Measurements from ENCODE around the gene DNAJC1.

Gene DNAJC1

GRCh38 chr10:22017283-22018020 lies 13.9 kb upstream of the DNAJC1 start (continued):
- no peak for TF ChIP-seq ZNF473 (tag by site-specific recombination; IDR thresholded peaks at IDR 0.05)
- TF ChIP-seq ZNF132 (tag by site-specific recombination; IDR thresholded peaks at IDR 0.05; ENCODE audit: borderline replicate concordance): no peak
- TF ChIP-seq ZNF837 (tag by site-specific recombination; IDR thresholded peaks at IDR 0.05): no peak
- no peak for TF ChIP-seq ZNF404 (tag by site-specific recombination; IDR thresholded peaks at IDR 0.05)
- no peak for TF ChIP-seq ZBTB7A (tag by site-specific recombination; IDR thresholded peaks at IDR 0.05; ENCODE audit: low read depth)
- TF ChIP-seq TRIM28 (IDR thresholded peaks at IDR 0.05; ENCODE audit: borderline replicate concordance, low read length): peak; percentile 74; the same call in 1 of the 2 replicates
- peak; percentile 94 for TF ChIP-seq FEZF1 (tag by site-specific recombination; IDR thresholded peaks at IDR 0.05)
- no peak for TF ChIP-seq ZNF580 (tag by site-specific recombination; IDR thresholded peaks at IDR 0.05)
- no peak for TF ChIP-seq ZNF23 (tag by site-specific recombination; IDR thresholded peaks at IDR 0.05; ENCODE audit: borderline replicate concordance)
- TF ChIP-seq ZNF768 (tag by site-specific recombination; IDR thresholded peaks at IDR 0.05): no peak
- peak; percentile 65; the same call in 1 of the 2 replicates for TF ChIP-seq PRDM4 (tag by site-specific recombination; IDR thresholded peaks at IDR 0.05)
- TF ChIP-seq ZNF341 (tag by site-specific recombination; IDR thresholded peaks at IDR 0.05; ENCODE audit: low read depth): no peak
- peak; percentile 77 for TF ChIP-seq PRDM6 (tag by site-specific recombination; IDR thresholded peaks at IDR 0.05)
- TF ChIP-seq ZNF362 (tag by site-specific recombination; IDR thresholded peaks at IDR 0.05): no peak
- TF ChIP-seq ZNF600 (tag by site-specific recombination; IDR thresholded peaks at IDR 0.05): no peak
- no peak for TF ChIP-seq ZNF747 (tag by site-specific recombination; IDR thresholded peaks at IDR 0.05)
- no peak for TF ChIP-seq ZFP69B (tag by site-specific recombination; IDR thresholded peaks at IDR 0.05)
- no peak for TF ChIP-seq ZNF626 (tag by site-specific recombination; IDR thresholded peaks at IDR 0.05)
- TF ChIP-seq ZNF658 (tag by site-specific recombination; IDR thresholded peaks at IDR 0.05): no peak
- no peak for TF ChIP-seq ZNF624 (tag by site-specific recombination; IDR thresholded peaks at IDR 0.05)
- no peak for TF ChIP-seq KLF1 (tag by site-specific recombination; IDR thresholded peaks at IDR 0.05)
- TF ChIP-seq KLF17 (tag by site-specific recombination; IDR thresholded peaks at IDR 0.05): no peak
- TF ChIP-seq ZNF777 (tag by site-specific recombination; IDR thresholded peaks at IDR 0.05; ENCODE audit: borderline replicate concordance): no peak
- TF ChIP-seq ZNF791 (tag by site-specific recombination; IDR thresholded peaks at IDR 0.05): no peak
- TF ChIP-seq BCL6B (tag by site-specific recombination; IDR thresholded peaks at IDR 0.05): no peak
- no peak for TF ChIP-seq ZNF529 (tag by site-specific recombination; IDR thresholded peaks at IDR 0.05; ENCODE audit: insufficient replicate concordance)
- TF ChIP-seq ZNF449 (tag by site-specific recombination; IDR thresholded peaks at IDR 0.05): no peak
- TF ChIP-seq BCL11A (tag by site-specific recombination; IDR thresholded peaks at IDR 0.05; ENCODE audit: low read depth): no peak
- no peak for TF ChIP-seq ZBTB44 (tag by site-specific recombination; IDR thresholded peaks at IDR 0.05)
